GM10266 (cell line): ENCODE measurements around the gene ARPC2.
A peak's percentile ranks its signal among the peaks of the same experiment; 100 is the strongest.

Experiments used
- DNase-seq: peaks from one replicate; pipeline ENCODE4 v3.0.0; 2012; ENCODE audit errors: extremely low spot score
- TF ChIP-seq, protein P1 (sequence below): IDR thresholded peaks from 2 replicates; pipeline ENCODE4 v1.5.1; 2012; ENCODE audit warnings: mild to moderate bottlenecking, low read depth; ENCODE audit not compliant: control insufficient read depth, insufficient read depth; ENCODE audit errors: missing control alignments

ARPC2 gene

DNA sequence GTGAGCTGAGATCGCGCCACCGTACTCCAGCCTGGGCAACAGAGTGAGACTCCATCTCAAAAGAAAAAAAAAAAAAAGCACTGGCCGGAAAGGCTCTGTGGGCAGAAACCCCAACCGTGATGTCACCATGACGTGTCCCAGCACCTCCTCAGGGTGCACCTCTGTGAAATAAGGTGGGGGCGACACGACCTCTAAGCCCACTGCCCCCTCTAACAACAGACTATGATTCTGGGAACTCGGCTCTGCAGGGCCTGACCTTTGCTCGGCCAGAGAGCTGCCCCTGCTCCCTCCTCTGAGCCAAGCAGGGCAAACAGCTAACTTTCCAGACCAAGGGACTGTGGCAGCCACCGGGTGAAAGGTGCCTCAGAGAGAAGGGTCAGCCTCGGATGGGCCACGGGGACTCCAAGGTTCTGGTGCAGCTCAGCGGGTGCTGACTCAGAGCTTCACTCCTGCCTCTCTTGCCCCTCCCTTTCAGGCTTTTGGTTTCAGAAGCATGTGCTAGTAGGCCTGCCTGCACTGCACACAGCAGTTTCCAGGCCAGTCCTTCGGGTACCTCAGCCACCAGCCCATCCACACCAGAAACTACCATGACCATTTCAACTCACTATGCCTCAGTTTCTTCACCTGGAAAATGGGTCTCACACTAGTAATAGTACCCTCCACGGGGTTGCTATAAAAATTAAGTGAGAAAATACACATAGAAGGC lies 67.3 kb downstream of the ARPC2 start:
- TF ChIP-seq, protein P1, sequence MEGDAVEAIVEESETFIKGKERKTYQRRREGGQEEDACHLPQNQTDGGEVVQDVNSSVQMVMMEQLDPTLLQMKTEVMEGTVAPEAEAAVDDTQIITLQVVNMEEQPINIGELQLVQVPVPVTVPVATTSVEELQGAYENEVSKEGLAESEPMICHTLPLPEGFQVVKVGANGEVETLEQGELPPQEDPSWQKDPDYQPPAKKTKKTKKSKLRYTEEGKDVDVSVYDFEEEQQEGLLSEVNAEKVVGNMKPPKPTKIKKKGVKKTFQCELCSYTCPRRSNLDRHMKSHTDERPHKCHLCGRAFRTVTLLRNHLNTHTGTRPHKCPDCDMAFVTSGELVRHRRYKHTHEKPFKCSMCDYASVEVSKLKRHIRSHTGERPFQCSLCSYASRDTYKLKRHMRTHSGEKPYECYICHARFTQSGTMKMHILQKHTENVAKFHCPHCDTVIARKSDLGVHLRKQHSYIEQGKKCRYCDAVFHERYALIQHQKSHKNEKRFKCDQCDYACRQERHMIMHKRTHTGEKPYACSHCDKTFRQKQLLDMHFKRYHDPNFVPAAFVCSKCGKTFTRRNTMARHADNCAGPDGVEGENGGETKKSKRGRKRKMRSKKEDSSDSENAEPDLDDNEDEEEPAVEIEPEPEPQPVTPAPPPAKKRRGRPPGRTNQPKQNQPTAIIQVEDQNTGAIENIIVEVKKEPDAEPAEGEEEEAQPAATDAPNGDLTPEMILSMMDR: no peak
- DNase-seq: no peak

DNA sequence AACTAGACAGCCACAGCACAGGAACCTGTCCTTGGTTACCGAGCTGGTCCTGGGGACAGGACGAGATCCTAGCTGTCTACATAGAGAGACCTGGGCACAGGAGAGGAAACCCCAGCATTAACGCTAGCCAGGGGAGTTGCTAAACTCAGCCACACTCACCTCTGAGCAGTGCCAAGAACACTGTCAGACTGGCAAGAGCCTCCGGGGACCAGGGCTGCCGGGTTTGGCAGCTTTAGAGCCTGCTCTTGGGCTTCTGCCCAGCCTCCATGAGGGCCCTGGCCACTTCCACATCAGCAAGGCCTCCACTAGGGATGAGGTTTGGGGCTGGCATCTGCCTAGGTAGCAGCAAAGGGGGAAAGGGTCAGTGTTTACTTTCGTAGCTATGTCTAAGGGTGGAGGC lies 68.6 kb downstream of the ARPC2 start:
- DNase-seq: no peak
- TF ChIP-seq, protein P1: no peak

DNA sequence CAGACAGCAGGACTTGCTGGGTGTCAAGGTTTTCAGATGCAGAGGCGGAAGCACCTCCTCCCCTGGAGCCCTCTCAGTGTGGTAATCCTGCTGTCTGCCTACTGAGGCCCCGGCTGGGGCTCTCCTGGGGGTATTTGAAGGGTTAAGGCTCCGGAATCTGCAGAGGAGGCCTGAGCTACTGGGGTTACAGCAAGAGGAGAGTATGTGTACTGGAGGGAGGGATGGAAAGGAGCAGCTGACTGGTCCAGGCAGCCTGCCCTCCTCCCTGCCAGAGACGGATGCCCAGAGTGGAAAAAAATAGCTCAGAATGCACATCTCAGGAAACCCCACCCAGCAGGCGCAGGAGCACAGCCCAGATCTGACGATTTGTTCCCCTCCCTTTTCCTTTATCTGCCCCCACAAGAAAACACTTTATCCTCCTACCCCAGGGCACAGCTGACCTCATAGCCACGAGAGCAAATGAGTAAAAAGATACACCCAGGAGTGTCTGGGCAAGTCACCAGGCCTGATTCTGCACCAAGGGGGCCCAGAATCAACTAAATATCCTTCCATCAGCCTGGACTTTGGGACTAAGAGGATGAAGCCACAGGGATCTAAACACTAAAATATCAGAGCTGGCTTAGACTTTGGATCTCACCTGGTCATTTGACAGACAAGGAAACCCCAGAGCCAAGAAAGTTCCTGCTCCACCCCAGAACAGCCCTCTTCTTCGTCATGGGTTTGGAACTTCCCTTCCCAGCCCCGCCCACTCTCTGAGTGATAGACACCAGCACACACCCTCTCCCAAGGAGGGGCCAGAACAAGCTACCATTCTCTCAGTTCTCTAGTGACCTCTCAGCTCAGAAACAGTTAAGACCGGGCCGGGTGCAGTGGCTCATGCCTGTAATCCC lies 69.8 kb downstream of the ARPC2 start:
- TF ChIP-seq, protein P1: no peak
- peak; percentile 89 for DNase-seq

DNA sequence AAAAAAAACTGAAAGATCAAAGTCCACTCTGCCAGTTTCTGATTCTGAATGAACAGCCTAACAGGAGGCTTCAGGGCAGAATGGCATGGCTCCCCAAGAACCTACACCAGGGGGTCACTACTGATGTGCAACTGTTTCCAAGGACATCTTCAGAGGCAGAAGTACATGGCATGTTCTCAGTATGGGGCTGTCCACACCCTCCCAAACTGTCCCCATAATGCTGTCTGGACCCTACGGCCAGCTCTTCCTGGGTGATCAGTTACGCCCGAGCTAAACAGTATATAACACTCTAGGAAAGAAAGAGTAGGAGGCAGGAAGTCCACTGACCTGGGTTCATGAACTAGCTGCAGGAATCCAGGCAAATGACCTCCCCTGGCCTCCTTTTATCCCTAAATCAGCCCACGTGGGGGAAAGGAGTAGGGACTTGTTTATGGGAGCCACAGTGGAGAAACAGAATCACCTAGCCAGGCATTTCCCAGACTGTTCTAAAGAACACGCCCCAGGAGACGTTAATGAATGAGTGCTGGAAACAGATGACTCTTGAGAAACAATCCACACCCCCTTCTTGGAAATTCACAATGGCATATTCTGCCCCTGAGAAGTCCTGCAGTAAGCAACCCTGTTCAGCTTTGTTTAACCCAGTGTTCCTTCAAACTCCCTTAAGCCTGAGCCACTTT lies 72.8 kb downstream of the ARPC2 start:
- DNase-seq: no peak
- TF ChIP-seq, protein P1: no peak

DNA sequence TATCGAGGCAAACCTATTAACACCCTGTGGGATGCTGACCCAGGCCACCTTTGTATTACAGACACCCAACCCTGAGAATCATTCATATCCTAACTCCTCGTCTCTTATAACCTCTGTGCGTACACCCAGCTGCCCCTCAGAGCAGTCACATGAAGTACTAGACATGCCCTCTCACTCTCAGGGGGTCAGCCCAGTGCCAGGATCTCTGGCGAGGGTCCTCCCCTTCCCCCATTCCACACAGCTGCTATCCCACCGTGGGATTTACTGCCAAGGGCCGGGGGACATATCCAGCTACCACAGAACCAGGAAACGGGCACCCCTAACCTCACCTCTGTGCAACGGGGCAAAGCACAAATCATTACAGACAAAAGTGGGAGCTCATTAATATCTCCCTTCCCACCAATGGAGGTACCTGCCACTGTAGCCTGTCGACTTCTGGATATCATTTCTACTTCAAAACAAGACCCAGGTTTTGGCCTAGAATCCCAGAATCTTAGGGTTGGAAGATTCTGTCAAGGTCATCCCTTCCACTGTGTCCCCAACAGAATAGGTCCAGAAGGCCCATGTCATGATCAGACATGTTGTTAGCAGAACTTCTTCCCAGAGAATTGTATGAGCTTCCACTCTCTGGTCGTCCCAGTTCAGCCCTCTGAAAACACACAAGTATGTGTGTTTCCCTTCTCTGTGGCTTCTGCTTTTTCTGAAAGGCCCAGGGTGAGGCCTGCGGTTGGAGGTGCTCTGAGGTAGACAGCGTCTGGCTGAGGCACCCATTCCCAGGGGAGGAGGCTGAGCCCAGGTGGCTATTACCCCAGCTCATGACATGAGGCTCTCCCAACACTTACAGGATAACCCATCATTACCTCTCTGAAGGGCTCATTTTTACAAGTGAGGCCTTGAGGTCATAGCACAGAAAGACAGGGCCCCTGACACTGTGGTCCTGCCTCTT lies 73.6 kb downstream of the ARPC2 start:
- peak; percentile 67 for DNase-seq

DNA sequence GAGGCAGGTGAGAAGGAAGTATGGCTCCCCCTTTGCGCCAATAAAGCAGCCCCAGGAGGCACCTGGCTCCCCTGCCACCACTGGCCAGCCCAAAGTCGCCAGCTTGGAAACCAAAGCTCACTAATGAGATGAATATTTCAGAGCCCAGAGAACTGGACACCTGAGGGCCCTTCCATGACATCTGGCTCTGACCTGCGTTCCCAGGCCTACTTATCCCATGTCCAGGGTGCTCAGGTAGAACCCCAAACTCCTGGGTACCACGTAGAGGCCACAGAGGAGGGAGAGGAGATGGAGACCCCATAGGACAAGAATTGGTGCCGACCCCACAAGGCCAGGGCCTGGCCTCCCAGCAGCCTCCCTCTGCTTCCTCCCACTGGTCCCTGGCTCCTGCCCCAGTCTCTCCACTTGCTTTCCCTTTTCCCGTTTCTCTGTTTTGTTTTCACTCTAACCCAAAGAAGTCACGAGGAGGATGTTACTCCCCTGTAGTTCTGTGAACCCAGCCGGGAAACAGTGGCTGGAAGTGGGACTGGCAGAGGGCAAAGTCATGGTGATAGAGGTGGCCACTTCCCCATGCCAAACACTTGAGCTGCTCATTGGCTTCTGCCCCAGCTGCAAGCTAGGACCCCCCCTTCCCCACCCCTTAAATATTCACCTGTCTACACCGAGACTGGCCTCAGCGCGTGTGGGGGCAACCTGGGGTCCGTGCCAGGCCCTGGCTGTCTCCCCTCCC lies 74.5 kb downstream of the ARPC2 start:
- peak; percentile 35 for DNase-seq
- TF ChIP-seq, protein P1: no peak

More for the DNA sequence above, 73.6 kb downstream of the ARPC2 start:
- TF ChIP-seq, protein P1: no peak
